Activated CD4-positive, CD25-positive, alpha-beta regulatory T cell treated with anti-CD3 and anti-CD28 coated beads, Interleukin-2, amount 50 U/mL, for 16 hours (primary cell): ENCODE results near the gene GSTM2.
A peak's percentile ranks its signal among the peaks of the same experiment; 100 is the strongest.
"Not testable (repeated sequence)": the region's sequence is repeated elsewhere in the genome, so short reads cannot be mapped to it uniquely, and the experiment has no call there.

Experiments used
- DNase-seq: peaks from one replicate; pipeline ENCODE4 v3.0.0-alpha.2; 2020; ENCODE audit warnings: low read depth, low spot score

GSTM2 gene

GRCh38 chr1:109644670-109645069, 23.2 kb upstream of the GSTM2 start:
- no peak for DNase-seq

GRCh38 chr1:109649491-109649914, 18.4 kb upstream of the GSTM2 start:
- no peak for DNase-seq

DNA sequence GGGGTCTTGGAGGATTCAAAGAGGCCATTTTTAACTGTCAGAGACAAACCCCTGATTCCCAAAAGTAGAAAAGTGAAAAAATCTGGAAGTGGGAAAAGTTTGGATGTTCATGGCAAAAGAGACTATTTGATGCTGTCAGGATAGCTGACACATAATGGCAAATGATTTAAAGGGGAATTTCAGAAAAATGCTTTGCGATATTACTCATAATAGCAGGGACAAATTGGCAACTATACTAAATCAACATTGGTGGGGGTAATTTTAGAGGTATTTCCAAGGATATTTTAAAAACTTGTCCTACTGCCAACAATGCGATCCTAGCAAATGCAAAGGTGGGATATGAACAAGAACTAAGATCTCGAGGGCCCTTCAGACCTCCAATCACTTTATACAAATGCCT, 17.2 kb upstream of the GSTM2 start:
- DNase-seq = no peak

DNA sequence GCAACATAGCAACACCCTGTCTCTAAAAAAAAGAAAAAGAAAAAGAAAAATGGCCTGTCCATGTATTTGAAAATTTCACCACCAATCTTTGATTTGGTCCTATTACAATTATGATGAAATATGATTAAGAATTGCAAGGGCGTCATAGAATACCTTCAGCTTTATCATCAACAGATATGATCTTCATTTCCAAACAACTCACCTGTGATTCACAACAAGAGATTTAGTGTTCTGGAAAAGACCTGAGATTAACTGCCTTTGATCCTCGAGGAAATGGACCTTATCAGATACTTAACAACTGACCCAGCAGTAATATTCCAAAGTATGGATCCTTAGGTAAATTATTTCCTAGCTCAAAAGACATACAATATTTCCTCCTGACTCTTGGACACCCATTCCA, 15.5 kb upstream of the GSTM2 start:
- DNase-seq = no peak

GRCh38 chr1:109653306-109653705, 14.6 kb upstream of the GSTM2 start:
- no peak for DNase-seq

DNA sequence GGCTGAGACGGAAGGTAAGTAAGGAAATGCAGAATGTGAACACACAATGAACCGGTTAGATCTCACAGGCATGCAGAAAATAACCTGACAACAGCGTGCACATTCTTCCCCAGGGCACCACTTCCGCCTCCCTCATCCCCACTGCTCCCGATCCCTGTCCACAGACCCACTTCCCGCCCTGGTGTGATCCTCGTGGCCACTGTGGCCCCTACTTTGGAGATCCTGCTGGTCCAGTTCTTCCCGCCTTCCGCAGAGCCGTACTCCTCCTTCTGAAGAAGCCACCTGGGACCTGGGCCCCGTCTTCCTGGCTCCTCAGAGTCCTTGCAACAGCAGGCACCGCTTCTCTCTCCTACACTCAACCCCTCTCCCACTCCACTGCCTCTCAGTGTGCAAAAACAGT, 13.3 kb upstream of the GSTM2 start:
- no peak for DNase-seq

GRCh38 chr1:109655615-109656519, 12.0 kb upstream of the GSTM2 start, which contains the start of gene GSTM4:
Gene GSTM4 (plus strand): TSS chr1:109656099. CDS start chr1:109656390, 291 bp downstream.
- peak; percentile 43 for DNase-seq

DNA sequence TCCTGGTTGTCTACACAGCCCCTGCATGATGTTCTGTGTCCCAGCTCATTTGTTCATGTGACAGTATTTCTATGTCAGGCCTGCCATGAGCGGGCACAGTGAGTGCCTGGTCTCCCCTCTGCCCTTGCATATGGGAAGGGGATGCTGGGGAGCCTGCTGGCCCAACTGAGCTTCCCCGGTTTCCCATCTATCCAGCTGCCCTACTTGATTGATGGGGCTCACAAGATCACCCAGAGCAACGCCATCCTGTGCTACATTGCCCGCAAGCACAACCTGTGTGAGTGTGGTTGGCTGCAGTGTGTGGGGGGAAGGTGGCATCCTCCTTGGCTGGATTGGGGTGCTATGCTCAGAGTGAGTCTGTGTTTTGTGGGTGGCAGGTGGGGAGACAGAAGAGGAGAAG, 10.5 kb upstream of the GSTM2 start:
- DNase-seq = no peak

GRCh38 chr1:109657970-109658369, 9.9 kb upstream of the GSTM2 start:
- DNase-seq = no peak

DNA sequence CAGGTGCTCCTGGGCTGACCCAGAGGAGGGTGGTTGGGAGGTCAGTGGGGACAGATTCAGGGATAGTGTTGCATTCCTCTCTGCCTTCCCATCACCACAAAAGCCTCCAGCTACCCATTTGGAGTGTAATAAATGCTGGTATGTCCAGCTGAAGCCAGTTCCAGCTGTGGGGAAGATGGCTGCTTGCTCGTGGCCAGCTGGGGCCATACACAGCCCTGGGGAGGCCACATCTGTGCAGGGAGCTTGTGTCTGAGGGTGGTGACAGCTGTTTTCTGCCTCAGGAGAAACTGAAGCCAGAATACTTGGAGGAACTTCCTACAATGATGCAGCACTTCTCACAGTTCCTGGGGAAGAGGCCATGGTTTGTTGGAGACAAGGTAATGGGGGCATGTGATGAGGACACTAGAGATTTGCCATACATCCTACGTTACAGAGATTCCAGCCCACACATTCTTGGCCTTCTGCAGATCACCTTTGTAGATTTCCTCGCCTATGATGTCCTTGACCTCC, 9.3 kb upstream of the GSTM2 start:
- no peak for DNase-seq

GRCh38 chr1:109659145-109659544, 8.7 kb upstream of the GSTM2 start:
- DNase-seq = no peak

GRCh38 chr1:109659997-109660690, 7.7 kb upstream of the GSTM2 start:
- DNase-seq = no peak

DNA sequence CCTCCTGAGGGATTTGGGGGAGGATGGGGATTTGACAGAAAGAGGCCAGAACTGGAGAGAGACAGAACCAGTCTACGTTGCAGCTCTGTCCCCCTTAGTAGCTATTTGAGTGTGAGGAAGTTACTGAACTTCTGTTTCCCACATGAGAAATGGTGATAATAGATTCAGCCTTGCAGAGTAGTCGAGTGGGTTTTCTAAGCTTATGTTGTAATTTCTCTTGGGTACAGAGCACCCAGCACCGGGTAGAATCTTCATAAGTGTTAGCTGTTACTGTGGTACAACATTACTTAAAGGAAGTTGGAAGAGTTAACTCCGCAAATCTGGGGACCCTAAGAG, 7.2 kb upstream of the GSTM2 start:
- DNase-seq = not testable (repeated sequence)

DNA sequence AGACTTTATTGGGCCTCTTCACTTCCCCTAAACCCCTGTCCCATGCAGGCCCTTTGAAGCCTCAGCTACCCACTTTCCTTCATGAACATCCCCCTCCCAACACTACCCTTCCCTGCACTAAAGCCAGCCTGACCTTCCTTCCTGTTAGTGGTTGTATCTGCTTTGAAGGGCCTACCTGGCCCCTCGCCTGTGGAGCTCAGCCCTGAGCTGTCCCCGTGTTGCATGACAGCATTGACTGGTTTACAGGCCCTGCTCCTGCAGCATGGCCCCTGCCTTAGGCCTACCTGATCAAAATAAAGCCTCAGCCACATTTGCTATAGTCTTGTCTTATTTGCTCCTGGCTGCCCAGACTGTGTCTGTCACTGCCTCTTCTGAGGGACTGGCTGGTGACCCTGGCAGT, 6.5 kb upstream of the GSTM2 start:
- no peak for DNase-seq

DNA sequence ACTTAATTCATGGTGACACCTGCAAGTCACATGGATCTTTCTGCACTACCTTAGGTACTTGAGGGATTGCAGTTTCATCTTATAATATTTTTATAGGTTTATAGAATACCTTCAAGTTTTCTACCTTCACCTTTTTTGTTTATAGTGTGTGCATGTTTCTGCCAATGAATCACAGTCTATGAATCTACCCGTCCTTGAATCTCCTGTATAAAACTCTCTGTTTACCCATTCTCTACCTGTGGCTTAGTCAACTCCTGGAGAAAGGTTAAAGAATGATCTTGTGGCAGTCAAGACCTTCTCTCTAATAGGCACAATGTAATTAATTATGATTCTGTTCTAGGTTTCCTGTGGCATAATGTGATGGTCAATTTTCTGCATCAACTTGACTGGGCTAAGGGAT, 3.2 kb upstream of the GSTM2 start:
- no peak for DNase-seq

- no peak for DNase-seq
These were observed 392 bp downstream of the GSTM2 start for GRCh38 chr1:109668123-109668775.

DNA sequence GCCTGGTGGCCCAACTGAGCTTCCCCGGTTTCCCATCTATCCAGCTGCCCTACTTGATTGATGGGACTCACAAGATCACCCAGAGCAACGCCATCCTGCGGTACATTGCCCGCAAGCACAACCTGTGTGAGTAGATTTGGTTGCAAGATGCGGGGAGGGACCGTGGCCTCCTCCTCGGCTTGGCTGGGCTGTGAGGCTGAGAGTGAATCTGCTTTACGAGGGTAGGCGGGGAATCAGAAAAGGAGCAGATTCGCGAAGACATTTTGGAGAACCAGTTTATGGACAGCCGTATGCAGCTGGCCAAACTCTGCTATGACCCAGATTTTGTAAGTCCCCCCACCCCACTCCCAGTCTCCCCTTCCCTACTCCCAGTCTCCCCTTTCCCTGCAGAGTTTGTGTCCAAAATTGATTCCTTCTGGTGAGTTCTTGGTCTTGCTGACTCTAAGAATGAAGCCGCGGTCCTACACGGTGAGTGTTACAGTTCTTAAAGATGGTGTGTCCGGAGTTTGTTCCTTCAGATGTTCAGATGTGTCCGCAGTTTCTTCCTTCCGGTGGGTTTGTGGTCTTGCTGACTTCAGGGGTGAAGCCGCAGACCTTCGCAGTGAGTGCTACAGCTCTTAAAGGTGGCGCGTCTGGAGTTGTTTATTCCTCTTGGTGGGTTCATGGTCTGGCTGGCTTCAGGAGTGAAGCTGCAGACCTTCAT, 1.5 kb downstream of the GSTM2 start:
- DNase-seq = no peak

DNA sequence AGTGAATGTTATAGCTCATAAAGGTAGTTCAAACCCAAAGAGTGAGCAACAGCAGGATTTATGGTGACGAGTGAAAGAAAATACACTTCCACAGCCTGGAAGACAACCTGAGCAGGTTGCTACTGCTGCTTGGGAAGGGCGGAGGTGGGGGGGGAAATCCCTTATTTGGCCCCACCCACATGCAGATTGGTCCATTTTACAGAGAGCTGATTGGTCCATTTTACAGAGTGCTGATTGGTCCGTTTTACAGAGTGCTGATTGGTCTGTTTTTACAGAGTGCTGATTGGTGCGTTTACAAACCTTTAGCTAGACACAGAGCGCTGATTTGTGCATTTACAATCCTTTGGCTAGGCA, 2.1 kb downstream of the GSTM2 start:
- not testable (repeated sequence) for DNase-seq

DNA sequence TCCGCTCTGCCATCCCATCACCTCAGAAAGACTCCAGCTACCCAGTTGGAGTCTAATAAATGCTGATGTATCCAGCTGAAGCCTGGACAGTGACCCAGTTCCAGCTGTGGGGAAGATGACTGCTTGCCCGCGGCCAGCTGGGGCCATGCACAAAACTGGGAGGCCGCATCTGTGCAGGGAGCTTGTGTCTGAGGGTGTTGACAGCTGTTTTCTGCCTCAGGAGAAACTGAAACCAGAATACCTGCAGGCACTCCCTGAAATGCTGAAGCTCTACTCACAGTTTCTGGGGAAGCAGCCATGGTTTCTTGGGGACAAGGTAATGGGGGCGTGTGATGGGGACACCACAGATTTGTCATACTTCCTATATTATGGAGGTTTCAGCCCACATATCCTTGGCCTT, 3.2 kb downstream of the GSTM2 start:
- DNase-seq = no peak

GRCh38 chr1:109673861-109674260, 6.0 kb downstream of the GSTM2 start:
- DNase-seq = not testable (repeated sequence)

- DNase-seq = not testable (repeated sequence)
These were observed 9.0 kb downstream of the GSTM2 start for GRCh38 chr1:109676683-109677381.
